NCI-H345 treated with DMSO at 0.1 percent for 48 hours (cell line): ENCODE data around the gene PSMA1.
"Not testable (repeated sequence)": the region's sequence is repeated elsewhere in the genome, so short reads cannot be mapped to it uniquely, and the experiment has no call there.

Experiments
- DNase-seq: peaks from one replicate; lab custom pipeline; 2025; ENCODE audit not compliant: unreplicated experiment; lab: John Stamatoyannopoulos, UW

The PSMA1 gene

DNA sequence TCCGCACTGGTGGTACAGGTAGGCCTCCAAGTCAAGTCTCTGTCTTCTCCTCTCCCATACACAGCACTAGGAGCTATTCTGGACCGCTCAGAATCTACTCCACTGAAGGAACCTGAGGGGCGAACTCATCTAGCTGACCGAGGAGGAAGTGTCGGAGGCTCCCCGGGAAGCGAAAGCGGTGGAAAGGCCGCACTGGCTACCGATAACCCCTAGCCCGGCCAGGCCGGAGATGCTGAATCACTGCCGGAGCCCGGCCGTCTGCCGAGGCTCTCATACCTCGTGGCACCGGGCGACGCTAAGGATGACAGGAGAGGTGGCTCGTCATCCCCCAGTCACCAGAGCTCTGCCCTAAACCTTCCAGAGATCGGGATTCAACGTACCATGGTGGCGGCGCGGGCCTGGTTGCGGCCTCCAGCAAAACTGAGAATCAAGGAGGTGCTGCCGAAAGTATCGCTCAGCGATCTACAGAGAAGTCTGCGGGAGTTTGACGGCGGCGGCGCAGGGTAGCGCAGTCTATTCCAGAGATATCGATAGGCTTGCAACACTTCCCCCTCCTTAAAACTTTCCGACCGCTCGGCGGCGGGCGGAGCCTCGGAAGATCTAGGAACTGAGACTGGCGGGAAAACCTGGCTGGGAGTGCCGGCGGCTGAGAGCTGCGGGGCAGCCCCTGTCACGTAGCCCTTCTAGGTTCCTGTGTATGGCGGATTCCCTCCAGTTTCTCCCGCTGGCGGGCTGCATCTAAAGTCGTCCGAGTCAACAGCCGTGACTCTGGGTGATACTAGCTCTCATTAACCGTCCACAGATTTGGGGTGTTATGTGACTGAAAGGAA lies at the start of gene PSMA1:
PSMA1 (minus strand) TSS at position 470 of the 830 bp plus-strand sequence; CDS start at position 383, 87 bp downstream.
- peak; percentile 95 for DNase-seq

DNA sequence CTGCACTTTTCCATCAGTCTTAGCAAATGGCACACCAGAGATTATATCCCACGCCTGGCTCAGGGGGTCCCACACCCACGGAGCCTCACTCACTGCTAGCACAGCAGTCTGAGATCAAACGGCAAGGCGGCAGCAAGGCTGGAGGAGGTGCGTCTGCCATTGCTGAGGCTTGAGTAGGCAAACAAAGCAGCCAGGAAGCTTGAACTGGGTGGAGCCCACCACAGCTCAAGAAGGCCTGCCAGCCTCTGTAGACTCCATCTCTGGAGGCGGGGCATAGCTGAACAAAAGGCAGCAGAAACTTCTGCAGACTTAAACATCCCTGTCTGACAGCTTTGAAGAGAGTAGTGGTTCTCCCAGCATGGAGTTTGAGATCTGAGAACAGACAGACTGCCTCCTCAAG lies 49.3 kb upstream of the PSMA1 start:
- not testable (repeated sequence) for DNase-seq

DNA sequence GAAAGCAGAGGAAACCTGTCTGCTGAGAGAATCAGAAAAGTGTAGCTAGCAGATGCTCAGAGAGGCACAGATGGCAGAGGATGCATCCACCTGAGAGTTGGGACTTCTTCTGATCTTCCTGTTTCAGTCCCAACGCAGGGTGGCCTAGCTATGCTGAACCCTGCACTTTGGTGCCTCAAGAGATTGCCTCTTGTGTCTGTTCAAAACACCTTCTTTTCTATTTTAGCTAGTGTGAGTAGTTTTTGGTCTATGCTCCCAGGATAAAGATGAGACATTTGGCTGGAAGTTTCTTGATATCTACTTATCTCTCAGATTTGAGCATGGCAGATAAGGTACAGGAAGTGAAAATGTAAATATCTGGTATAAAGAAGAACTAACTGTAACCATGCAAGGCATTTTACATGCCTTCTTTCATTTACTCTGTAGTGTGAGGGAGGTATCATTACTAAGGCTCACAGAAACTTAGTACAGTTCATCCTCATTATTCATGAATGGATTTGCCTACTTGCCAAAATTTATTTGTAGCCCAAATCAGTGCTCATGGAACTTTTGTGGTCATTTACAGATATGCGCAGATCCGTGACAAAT lies 47.0 kb upstream of the PSMA1 start:
- DNase-seq = no peak

DNA sequence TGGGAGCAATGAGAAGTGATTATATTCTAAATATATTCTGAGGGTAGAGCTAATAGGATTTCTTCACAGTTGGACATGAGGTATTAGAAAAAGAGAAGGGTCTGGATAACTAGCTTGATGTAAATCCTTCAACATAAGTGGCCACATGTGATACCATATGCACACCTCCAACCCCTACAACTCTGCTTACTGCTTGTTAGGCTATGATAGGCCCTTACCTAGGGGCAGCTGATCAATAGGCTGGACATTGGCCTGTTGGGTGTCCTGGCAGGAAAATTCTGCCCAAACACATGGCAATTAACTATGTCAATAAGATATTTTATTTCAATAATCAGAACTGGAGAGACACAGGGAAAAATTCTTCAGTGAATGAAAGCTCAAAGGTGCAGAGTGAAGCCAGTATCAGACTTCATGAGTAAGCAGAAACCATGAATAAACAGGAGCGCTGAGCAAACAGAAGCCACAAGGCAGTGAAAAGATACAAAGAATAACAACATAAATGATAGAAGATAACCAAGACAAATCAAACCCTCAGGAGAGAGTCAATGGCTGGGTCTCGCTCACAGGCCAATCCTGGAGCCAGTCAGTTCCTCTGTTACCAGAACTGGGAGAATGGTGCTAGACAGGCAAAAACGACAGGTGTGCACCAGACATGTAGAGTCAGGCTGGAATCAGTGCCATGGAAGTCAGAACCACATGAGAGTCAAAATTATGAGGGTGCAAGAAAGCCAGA lies 46.3 kb upstream of the PSMA1 start:
- DNase-seq = no peak

DNA sequence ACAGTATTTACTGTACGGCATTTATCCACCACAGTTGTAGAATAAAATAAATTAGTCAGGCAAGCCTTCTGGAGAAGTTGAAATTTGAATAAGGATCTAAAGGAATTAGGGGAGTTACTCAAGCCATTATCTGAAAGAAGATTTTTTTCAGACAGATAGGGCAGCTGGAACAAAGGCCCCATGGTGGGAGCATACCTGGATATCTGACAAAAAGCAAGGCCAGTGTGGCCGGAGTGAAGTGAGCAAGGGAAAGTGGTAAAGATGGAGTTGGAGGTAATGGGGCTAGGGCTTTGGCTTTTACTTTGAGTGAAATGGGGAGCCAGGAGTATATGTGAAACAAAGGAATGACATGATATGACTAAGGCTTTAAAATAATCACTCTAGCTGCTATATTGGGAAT lies 45.7 kb upstream of the PSMA1 start:
- no peak for DNase-seq

DNA sequence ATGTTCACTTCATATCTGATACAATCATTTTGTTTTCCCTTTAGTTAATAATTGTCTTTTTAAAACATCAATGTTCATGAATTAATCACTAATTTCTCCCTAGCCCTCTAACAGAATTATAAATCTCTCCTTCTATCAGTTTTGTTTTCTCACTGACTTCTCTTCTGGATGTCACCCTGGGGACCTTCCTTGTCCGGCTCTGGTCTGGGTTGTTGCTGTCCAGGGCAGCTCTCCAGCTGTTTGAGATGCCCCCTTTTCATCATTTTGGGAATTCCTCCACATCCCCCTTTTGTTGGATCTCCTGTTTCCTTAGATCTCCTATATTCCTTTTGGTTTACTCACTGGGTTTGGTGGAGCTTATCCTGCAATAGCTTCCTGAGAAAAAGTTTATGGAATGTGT lies 35.6 kb upstream of the PSMA1 start:
- DNase-seq = no peak

DNA sequence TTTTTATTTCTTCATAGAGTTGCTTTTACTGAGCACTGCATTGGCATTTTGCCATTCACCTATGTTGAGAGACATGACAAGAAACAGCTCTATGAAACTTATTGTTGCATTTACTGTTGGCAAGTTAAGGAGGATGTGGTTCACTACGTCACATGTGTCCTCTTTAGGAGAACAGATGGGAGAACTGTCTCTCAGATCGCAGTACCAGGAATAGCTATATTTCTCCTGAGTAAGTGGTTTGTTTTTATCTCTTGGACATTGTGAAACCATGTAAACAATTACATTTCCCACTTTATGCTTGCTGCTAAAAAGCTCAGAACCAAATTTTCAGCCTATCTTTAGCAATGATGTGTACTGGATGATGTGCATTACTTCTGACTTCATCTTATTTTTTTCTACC lies 34.8 kb upstream of the PSMA1 start:
- DNase-seq = no peak

DNA sequence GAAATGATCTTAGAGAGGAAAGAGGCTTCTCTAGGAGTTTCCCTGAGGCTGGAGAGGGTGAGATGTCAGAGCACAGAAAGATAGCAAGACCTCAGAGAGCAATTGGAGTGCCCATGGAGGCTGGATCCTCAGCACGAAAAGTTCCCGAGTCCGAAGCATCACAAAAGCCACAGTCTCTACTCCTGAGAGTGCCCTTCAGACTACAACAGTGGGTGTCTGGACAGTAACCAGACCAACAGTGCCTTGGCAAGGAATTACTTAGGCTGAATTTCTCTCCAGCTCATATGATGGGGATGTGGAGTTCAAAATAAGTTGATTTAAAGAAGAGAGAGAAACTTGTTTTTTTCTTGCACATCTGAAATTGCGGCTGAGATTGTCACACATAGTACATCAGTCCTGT lies 31.9 kb upstream of the PSMA1 start:
- no peak for DNase-seq

DNA sequence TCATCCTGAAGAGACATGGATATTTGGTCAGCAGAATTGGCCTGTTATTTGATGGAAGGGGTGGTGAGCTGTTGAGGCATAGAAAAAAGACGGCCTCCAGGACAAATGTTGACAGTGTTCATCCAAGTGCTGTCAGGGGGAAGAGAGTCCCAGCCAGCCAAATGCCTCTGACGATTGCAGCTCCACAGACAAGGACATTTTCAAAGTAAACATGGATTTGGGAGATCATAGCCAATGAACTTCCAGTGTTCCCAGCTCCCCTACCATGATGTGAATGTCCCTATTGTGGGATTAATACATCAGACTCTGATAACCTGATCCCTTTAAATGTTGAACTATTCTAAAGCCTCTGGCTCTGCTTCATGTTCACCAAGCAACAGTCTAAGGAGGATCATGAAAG lies 31.2 kb upstream of the PSMA1 start:
- no peak for DNase-seq

DNA sequence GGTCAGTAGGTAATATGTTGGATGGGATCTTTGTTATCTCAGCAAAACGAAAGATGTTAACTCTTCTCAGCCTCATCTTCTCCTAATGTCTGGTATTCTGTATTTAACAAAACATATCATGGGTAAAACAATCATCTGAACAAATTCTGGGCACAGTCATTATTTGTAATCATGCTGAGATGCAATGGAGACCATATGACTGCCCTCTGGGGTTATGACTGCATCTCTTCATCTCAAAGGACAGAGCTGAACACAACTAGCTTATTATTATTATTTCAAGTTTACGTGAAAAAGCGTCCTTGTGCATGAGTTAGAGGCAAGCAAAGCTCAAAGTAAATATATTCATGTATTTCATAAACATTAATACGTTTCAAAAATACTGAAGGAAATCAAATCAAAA lies 29.7 kb upstream of the PSMA1 start:
- DNase-seq = no peak

DNA sequence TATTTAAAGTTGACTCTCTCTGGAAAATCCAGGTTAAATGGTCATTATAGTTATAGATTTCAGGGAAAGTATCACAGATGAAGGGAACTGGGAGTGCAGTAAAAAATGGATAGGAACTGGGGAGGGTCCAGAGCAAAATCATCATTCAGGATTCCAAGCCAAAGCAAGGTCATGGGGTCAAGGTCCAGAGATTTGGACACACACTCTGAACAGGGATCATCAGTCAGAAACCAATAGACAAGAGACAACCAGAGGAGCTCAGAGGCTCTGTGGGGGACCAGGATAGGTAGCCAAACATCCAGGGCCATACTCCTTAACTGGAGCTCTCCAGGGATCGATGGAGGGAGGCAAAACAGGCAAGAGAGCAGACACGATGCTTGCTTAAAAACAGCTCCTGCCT lies 27.3 kb upstream of the PSMA1 start:
- DNase-seq = no peak

DNA sequence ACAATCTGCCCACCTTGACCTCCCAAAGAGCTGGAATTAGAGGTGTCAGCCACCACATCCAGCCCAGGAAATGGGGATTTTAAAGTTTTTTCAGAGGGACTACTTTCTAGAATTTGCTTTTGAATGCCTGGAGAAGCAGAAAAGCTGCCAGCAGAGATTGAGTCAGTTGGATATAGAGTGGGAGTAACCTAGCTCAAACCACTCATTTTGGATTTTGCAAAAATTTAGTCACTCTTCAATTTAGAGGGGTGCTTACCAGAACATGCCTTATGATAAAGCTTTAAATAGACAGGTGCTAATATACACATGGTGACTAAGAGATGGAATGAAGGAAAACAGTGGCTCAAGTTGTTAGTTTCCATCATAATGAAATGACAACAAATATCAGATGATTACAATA lies 26.5 kb upstream of the PSMA1 start:
- no peak for DNase-seq

DNA sequence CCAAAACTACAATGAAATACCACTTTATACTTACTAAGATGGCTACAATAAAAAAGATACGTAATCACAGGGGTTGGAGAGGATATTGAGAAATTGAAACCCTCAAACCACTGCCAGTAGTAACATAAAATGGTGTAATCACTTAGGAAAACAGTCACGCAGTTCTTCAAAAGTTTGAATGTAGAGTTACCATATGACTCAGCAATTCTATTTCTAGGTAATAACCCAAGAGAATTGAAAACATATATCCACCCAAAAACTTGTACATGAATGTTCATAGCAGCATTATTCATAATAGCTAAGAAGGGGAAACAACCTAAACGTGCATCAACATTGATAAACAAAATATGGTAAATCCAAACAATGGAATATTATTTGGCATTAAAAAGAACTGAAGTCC lies 24.4 kb upstream of the PSMA1 start:
- no peak for DNase-seq

DNA sequence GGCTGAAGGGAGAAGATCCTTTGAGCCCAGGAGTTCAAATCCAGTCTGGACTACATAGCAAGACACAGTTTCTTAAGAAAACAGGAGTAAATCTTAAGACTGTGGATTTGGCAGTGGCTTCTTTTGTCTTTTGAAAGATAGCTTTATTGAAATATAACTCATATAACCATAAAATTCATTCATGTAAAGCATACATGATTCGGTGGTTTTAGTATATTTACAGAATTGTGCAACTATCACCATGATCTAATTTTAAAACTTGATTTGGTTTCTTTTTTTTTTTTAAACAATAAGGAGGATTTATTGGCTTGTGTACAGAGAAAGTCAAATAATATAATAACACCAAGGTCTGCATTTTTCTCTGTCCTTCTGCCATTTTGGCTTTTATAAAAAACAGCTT lies 23.1 kb upstream of the PSMA1 start:
- DNase-seq = no peak

DNA sequence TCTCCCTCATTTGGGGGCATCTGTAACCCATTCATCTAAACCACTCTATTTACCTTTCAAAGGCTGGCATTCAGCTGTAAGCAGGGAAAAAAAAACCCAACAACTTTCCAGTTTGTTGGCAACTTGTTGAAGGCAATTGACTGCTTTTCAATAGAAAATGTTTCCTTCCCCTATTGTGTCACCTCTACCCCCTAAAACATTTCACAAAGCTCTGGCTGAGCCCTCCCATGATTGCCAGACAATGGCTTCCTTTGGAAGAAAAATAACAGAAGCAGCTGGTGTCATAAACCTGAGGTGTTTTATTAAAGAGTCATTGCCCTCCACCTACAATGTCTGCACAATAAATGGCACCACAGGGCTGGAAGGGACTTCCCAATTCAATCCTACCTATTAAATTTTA lies 22.1 kb upstream of the PSMA1 start:
- DNase-seq = peak; percentile 83

DNA sequence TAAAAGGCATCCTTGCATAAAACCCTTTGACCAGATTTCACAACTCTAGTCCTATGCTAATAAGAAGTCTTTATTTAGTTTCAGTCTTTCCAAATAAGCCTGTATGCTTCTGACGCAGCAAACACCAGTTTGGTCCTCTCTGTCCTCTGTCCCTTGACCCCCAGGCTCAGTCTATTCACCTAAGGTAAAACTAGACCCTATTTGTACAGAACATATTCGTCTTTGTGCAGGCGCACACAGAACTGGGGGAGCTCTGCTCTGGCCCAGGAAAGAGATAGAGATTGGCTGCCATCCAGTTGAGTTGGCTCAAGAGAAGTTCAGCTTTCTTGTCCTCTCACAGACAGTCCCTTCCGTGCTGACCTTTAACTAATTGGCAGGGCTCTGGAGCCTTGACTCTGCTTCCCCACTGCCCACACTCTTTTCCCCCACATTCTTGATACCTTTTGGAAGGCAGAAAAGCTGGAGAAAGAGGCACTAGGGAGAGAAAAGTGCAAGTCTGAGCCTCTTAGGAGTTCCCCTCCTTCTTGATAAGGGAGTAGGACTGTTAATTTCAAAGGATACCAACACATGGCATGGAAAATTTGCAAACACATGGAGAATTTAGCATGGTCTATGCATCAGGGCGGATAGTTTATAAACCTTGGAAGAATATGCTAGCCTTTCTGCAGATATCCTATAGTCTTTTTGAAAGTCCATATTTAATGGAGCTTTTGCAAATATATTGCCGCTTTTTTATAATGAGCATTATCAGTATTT lies 21.2 kb upstream of the PSMA1 start:
- DNase-seq = no peak

DNA sequence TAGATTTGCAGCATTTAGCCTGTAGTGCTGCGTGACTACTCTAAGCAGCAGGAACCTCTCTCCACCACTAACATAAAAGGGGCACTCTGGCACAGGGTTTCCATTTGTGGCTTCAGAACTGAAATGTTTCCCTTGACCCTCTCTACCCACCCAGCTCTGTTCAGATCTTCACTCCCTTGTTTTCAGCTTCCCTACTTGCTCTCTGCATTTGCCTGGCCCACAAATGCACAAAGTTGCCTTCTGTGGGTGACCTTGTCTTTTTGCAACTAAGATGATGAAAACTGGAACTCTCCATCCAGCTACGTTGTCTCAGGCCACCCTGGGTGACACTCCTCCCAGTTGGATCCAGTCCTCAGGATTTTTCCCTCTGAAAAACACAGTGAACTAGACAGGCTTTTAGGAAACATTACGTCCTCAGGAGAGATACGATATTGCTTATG lies 19.8 kb upstream of the PSMA1 start:
- DNase-seq = no peak

DNA sequence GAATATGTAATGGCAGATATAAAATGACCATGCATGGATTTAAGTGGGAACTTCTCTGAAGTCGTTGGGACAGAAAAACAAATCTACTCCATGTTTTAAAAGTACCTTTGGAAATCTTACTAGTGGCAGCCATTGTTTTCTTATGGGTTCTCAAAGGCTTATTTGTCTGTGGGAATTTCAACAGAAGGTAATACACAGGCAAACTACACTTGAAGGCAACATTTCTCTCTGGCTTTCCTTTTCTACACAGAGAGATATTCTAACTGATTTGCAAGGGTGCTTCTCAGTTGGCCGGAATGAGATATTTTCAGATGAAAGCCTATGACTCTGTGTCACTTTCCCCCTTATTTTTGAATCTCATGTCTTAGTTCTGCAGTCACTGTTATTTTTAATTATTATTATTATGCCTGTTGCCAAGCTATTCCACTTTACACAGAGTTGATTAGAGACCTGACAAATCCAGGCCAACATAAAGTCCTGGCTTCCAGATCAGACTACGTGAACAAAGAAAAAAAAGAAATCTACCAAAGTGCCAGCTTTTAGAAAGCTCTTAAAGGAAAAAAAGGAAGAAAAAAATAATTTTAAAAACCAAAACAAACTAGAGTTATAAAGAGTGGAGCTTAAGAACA lies 18.9 kb upstream of the PSMA1 start:
- no peak for DNase-seq

DNA sequence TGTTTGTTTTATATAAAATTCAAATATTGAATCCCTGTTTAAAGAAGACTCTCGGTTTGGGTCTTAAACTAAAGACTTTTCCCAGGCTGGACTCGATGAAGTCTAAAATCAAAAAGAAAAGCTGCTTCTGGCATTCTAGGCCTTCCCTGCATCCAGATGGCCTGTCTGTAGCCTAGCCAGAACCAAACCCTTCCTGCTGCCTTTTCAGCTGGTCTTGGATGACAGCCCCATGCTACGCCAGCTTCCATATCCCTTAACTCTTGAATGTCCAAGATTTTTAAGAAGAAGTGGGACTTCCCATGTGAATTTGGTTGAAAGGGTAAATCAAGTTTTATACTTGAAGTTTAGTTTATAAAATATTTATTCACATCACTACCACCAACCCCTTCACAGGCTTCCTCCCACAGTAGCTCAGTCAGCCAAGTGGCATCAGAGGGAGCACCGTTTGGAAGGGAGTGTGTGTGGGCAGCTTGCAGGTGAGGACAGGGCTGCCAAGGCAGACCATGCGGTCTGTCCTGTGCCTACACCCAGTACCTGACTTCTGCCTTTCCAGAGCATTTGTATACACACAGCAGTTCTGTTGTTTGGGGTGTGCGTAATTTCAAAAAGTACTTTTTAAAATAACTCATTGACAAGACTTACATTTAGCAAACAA lies 18.2 kb upstream of the PSMA1 start:
- DNase-seq = no peak

DNA sequence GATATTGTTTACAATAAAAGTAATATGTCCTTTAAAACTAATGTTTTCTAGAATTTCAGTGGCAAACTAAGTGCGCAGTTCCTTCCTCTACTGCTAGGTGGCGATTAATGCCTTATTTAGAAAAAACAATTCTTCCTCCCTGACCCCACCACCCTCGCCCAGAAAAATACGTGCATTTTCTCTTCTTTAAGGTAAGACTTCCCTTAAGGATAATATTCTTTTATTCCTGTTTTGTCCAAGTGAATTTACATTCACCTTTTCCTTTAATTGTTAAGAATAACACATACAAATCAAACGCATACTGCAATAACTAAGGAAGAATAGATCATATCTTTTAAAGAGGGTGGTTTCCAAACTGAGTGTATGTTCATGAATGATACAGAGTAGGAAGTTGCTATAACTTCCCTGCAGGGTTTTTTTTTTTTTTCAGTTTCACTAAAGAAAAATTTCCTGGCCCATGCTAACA lies 17.0 kb upstream of the PSMA1 start:
- DNase-seq = peak; percentile 15
